ENCODE data around the gene MISP3.

DNA sequence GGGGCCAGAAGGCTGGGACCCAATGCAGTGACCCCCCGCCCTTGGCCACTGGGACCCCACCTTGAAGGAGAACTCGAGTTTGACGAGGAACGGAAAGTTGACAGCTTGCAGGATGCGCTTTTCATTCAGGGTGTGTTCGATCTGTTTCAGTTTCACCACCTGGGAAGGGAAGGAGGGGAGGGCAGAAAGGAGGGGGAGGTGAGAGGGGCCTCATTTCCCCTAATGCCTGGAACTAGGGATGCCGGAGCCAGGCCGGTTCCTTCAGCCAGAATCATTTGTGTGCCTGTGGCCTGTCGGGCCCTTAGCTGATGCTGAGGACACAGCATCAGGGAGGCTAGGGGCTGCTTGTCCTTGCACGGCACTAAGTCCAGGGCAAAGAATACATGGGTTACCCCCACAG lies 30.2 kb downstream of the MISP3 start:
- no peak for TF ChIP-seq CTBP1 (IDR thresholded peaks at IDR 0.05; ENCODE audit: borderline replicate concordance)
- no peak for TF ChIP-seq ELF4 (IDR thresholded peaks at IDR 0.05)
- no peak for TF ChIP-seq ZNF384 (IDR thresholded peaks at IDR 0.05)
- no peak for TF ChIP-seq SP1 (IDR thresholded peaks at IDR 0.05)
- no peak for TF ChIP-seq FOXK2 (IDR thresholded peaks at IDR 0.05)
- no peak for TF ChIP-seq BHLHE40 (IDR thresholded peaks at IDR 0.05; ENCODE audit: borderline replicate concordance)
- TF ChIP-seq SUZ12 (IDR thresholded peaks at IDR 0.05), result no peak
- no peak for TF ChIP-seq FOXM1 (IDR thresholded peaks at IDR 0.05; ENCODE audit: borderline replicate concordance)
- no peak for TF ChIP-seq FOXA1 (IDR thresholded peaks at IDR 0.05)
- TF ChIP-seq ARNT (IDR thresholded peaks at IDR 0.05), result no peak
